NCI-H524 (cell line): ENCODE measurements around the gene C16orf89.

Experiments
- DNase-seq, 2 experiments: peaks; one replicate each; lab custom pipeline; 2025; lab: John Stamatoyannopoulos, UW

Gene C16orf89

GRCh38 chr16:5028950-5029475 is 36.7 kb downstream of the C16orf89 start:
- no peak for DNase-seq

- DNase-seq = no peak
Measured at GRCh38 chr16:5027575-5028235, 38.1 kb downstream of the C16orf89 start.

- no peak for DNase-seq
Measured at GRCh38 chr16:5027086-5027485, 38.7 kb downstream of the C16orf89 start.

- no peak for DNase-seq
Measured at GRCh38 chr16:5026664-5027063, 39.1 kb downstream of the C16orf89 start.

- peak in 1 of 2 experiments; percentile 49 for DNase-seq
Measured at GRCh38 chr16:5025171-5025632, 40.6 kb downstream of the C16orf89 start.

- peak; percentile 38 to 60 for DNase-seq
Measured at GRCh38 chr16:5024632-5025031, 41.1 kb downstream of the C16orf89 start.

- DNase-seq = no peak
Measured at GRCh38 chr16:5022521-5022920, 43.2 kb downstream of the C16orf89 start.

- DNase-seq = no peak
Measured at GRCh38 chr16:5020551-5020950, 45.2 kb downstream of the C16orf89 start.

GRCh38 chr16:5019775-5020174 is 46.0 kb downstream of the C16orf89 start:
- no peak for DNase-seq

- DNase-seq = no peak
Measured at GRCh38 chr16:5018793-5019192, 47.0 kb downstream of the C16orf89 start.

GRCh38 chr16:5017678-5017969 is 48.1 kb downstream of the C16orf89 start:
- DNase-seq = no peak

- no peak for DNase-seq
Measured at GRCh38 chr16:5016967-5017677, 48.6 kb downstream of the C16orf89 start.

GRCh38 chr16:5015887-5016286 is 49.9 kb downstream of the C16orf89 start:
- no peak for DNase-seq

GRCh38 chr16:5015351-5015750 is 50.4 kb downstream of the C16orf89 start:
- no peak for DNase-seq

- DNase-seq = no peak
Measured at GRCh38 chr16:5012887-5013286, 52.9 kb downstream of the C16orf89 start.

GRCh38 chr16:5011637-5012036 is 54.1 kb downstream of the C16orf89 start:
- no peak for DNase-seq

GRCh38 chr16:5010576-5011329 is 55.0 kb downstream of the C16orf89 start:
- peak in 1 of 2 experiments; percentile 63 for DNase-seq

- DNase-seq = no peak
Measured at GRCh38 chr16:5008311-5008731, 57.4 kb downstream of the C16orf89 start.

- DNase-seq = no peak
Measured at GRCh38 chr16:5007256-5007655, 58.5 kb downstream of the C16orf89 start.

GRCh38 chr16:5006348-5007193 is 59.2 kb downstream of the C16orf89 start:
- DNase-seq = no peak

- no peak for DNase-seq
Measured at GRCh38 chr16:5005916-5006315, 59.8 kb downstream of the C16orf89 start.

- DNase-seq = no peak
Measured at GRCh38 chr16:5004311-5004710, 61.4 kb downstream of the C16orf89 start.
